AG10803 (cell line): ENCODE data around the gene PLD3.
A peak's percentile ranks its signal among the peaks of the same experiment; 100 is the strongest.

Experiments used
- DNase-seq: peaks from one replicate; pipeline ENCODE4 v3.0.0; 2010; ENCODE audit warnings: low read depth
- H3K4me3 ChIP-seq: 2 replicates; pipeline ENCODE4 v1.5.1; 2011; ENCODE audit warnings: mild to moderate bottlenecking, low read length, control low read depth
- CTCF ChIP-seq: conservative IDR thresholded peaks from 2 replicates; pipeline ENCODE4 v1.5.1; 2011; ENCODE audit warnings: mild to moderate bottlenecking, low read length, control low read depth, inconsistent platforms

PLD3 gene, protein sequence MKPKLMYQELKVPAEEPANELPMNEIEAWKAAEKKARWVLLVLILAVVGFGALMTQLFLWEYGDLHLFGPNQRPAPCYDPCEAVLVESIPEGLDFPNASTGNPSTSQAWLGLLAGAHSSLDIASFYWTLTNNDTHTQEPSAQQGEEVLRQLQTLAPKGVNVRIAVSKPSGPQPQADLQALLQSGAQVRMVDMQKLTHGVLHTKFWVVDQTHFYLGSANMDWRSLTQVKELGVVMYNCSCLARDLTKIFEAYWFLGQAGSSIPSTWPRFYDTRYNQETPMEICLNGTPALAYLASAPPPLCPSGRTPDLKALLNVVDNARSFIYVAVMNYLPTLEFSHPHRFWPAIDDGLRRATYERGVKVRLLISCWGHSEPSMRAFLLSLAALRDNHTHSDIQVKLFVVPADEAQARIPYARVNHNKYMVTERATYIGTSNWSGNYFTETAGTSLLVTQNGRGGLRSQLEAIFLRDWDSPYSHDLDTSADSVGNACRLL

DNA sequence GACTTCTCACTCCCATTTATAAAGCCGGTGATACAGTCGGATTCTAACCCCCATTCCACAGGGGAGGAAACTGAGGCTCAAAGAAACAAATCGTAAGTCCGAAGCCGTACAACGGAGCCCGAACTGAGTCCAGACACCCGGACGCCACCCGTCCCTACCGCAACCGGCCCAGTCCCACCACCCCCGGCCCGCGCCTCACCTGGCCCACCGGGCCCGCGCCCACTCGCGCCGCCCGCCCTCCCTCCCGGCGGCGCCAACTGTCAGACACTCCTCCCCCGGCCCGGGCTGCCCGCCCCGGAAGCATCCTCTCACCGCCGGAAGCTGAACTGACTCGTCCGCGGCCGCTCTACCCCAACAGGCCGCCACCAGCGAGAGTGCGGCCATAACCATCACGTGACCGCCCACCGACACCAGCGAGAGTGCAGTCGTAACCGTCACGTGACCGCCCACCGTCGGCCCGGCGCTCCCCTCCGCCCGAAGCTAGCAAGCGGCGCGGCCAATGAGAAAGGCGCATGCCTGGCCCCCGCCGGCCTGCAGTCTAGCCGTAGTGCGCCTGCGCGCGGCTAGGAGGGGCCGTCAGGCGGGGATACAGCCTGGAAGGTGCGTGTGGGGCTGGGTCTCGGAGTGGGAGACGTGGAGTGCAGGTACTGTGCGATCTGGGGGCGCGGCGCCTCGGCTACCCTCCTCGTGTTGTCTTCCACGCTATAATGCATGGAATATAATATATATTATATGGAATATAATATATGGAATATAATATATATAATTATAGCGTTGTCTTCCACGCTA is at the start of gene PLD3, which contains the start of gene C19orf47:
PLD3 (plus strand) TSS at position 571 of the 789 bp plus-strand sequence. CDS start 17,789 bp downstream, outside the sequence.
C19orf47 (minus strand) TSS at position 273 of the 789 bp plus-strand sequence. CDS start 6,540 bp downstream, outside the sequence.
- DNase-seq, result peak; percentile 99
- TF ChIP-seq CTCF, result no peak
- peak within 1 kb of the TSS; percentile 89 for H3K4me3 ChIP-seq

DNA sequence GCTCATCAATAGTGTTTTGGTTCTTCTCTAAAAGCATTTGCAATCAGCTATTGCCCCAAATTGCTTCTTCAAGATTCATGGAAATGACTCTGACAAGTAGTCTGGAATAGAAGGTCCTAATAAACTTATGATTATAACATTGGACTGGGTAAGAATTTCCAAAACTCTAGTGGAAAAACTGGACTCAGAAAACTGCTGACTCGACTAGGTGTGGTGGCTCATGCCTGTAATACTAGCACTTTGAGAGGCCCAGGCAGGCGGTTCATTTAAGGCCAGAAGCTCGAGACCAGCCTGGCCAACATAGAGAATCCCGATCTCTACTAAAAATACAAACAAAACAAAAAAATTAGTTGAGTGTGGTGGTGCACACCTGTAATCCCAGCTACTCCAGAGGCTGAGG is 47.8 kb upstream of the PLD3 start:
- DNase-seq, result no peak
- no peak overlapping the region for H3K4me3 ChIP-seq
- TF ChIP-seq CTCF, result no peak

GRCh38 chr19:40302224-40303011 is 46.1 kb upstream of the PLD3 start:
- no peak overlapping the region for H3K4me3 ChIP-seq
- DNase-seq, result no peak
- no peak for TF ChIP-seq CTCF

GRCh38 chr19:40303765-40304164 is 44.7 kb upstream of the PLD3 start:
- H3K4me3 ChIP-seq, result no peak overlapping the region
- no peak for TF ChIP-seq CTCF
- DNase-seq, result no peak

GRCh38 chr19:40304306-40304705 is 44.2 kb upstream of the PLD3 start:
- no peak overlapping the region for H3K4me3 ChIP-seq
- no peak for TF ChIP-seq CTCF
- DNase-seq, result no peak

- TF ChIP-seq CTCF, result peak; percentile 88
- DNase-seq, result peak; percentile 89
- H3K4me3 ChIP-seq, result no peak overlapping the region
These were observed 43.1 kb upstream of the PLD3 start for GRCh38 chr19:40305403-40305802.
